Activated naive CD4-positive, alpha-beta T cell treated with anti-CD3 and anti-CD28 coated beads, Interleukin-2, amount 50 U/mL, for 24 hours (primary cell): Measurements from ENCODE around the gene P4HA1.
"Not testable (repeated sequence)": the region's sequence is repeated elsewhere in the genome, so short reads cannot be mapped to it uniquely, and the experiment has no call there.

ENCODE experiments used
- H3K27ac Mint-ChIP-seq: one replicate; pipeline ENCODE4 v1.8.0; 2021; ENCODE audit warnings: mild to moderate bottlenecking, mixed read lengths
- H3K27me3 Mint-ChIP-seq: one replicate; pipeline ENCODE4 v1.8.0; 2021; ENCODE audit warnings: mixed read lengths
- H3K36me3 Mint-ChIP-seq: one replicate; pipeline ENCODE4 v1.8.0; 2021; ENCODE audit warnings: mixed read lengths
- H3K4me1 Mint-ChIP-seq: one replicate; pipeline ENCODE4 v1.8.0; 2021; ENCODE audit warnings: mixed read lengths
- H3K4me3 Mint-ChIP-seq: one replicate; pipeline ENCODE4 v1.8.0; 2021; ENCODE audit warnings: mild to moderate bottlenecking, mixed read lengths
- H3K9me3 Mint-ChIP-seq: one replicate; pipeline ENCODE4 v1.8.0; 2021; ENCODE audit warnings: mixed read lengths

P4HA1 gene

GRCh38 chr10:73109248-73109652 lies 12.6 kb upstream of the P4HA1 start:
- not testable (repeated sequence) for H3K4me3 Mint-ChIP-seq
- peaks cover 14% of the 10 kb centered on the region for H3K4me1 Mint-ChIP-seq

DNA sequence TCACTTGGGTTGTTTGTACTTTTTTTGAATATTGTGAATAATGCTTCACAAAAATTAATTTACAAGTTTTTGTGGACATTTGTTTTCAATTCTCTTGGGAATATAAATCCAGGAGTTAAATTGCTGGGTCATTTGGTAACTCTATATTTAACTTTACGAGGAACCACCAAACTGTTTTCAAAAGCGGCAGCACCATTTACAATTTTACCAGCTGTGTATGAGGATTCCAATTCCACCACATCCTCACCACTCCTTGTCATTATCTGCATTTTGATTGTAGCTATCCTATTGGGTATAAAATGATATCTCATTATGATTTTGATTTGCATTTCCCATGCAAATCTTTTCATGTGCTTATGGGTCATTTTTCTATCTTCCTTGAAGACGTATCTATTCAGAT lies 9.6 kb upstream of the P4HA1 start:
- H3K27me3 Mint-ChIP-seq = no peaks in the 10 kb centered on the region
- no peak overlapping the region for H3K27ac Mint-ChIP-seq
- peaks cover 10% of the 10 kb centered on the region for H3K4me1 Mint-ChIP-seq
- H3K9me3 Mint-ChIP-seq = no peaks in the 10 kb centered on the region
- H3K4me3 Mint-ChIP-seq = no peak overlapping the region
- H3K36me3 Mint-ChIP-seq = peaks cover 14% of the 10 kb centered on the region

More at GRCh38 chr10:73109248-73109652, 12.6 kb upstream of the P4HA1 start:
- not testable (repeated sequence) for H3K9me3 Mint-ChIP-seq, H3K27me3 Mint-ChIP-seq, H3K27ac Mint-ChIP-seq
- peaks cover 12% of the 10 kb centered on the region for H3K36me3 Mint-ChIP-seq

GRCh38 chr10:73099141-73099540 lies 2.5 kb upstream of the P4HA1 start:
- Mint-ChIP-seq H3K4me1 (peaks cover 25% of the 10 kb centered on the region), H3K27me3 (no peaks in the 10 kb centered on the region), H3K4me3 (no peak overlapping the region), H3K9me3 (no peaks in the 10 kb centered on the region), H3K27ac (no peak overlapping the region), H3K36me3 (peaks cover 2% of the 10 kb centered on the region)

- Mint-ChIP-seq H3K4me1 (peaks cover 36% of the 10 kb centered on the region), H3K4me3 (peak overlapping the region; percentile 98), H3K9me3 (no peaks in the 10 kb centered on the region), H3K27me3 (no peaks in the 10 kb centered on the region), H3K27ac (peak overlapping the region; percentile 93), H3K36me3 (peaks cover 2% of the 10 kb centered on the region)
Measured at GRCh38 chr10:73097305-73097670, 622 bp upstream of the P4HA1 start.

DNA sequence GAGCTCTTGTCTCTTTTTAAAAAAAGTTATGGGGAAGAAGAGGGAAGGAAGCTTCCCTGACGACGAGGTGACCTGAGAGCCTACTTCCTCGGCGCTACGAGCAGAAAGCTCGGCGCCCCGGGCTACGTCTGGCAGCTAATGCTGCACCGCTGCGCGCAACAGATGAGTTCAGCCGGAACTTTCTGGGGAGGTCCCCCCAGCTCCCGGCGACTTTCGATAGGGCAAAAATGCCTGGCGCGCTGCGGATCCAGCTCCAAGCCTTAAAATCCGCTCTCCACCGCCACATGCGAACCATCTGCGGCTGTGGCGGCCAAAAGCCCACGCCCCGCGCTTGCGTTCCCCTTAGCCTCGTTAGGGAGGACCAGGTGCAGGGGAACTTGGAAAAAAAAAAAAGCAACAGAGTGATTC lies 621 bp downstream of the P4HA1 start:
- peak overlapping the region; percentile 98 for H3K4me3 Mint-ChIP-seq
- H3K36me3 Mint-ChIP-seq = peaks cover 1% of the 10 kb centered on the region
- peak overlapping the region; percentile 93 for H3K27ac Mint-ChIP-seq
- H3K4me1 Mint-ChIP-seq = peaks cover 44% of the 10 kb centered on the region
- H3K9me3 Mint-ChIP-seq = no peaks in the 10 kb centered on the region
- H3K27me3 Mint-ChIP-seq = no peaks in the 10 kb centered on the region

DNA sequence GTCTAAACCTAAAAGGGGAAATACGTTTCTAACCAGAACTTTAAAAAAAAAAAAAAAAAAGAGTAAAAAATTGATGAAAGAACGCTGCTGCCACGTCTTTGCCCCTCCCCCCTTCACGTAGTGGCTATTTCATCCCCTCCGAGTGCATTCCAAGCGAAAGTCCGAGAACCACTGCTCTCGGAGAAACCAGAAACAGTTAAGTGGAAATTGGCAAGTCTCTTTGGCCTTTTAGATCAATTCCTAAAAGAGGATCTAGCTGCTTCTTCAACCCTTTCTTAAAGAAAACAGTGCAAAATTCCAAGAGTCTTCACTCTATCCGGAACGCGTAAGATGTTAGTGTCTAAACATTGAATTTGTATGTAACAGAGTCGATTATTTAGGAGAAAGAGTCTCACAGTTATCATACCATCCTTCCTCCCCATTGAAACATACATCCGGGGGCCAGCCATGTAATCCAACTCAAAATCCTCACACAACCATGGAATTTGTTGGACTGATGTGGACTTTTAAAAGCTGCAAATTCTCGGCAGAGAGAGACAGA lies 1.1 kb downstream of the P4HA1 start:
- Mint-ChIP-seq H3K4me1 (peaks cover 44% of the 10 kb centered on the region), H3K9me3 (no peaks in the 10 kb centered on the region), H3K27me3 (no peaks in the 10 kb centered on the region), H3K27ac (peak overlapping the region; percentile 93), H3K36me3 (peaks cover 1% of the 10 kb centered on the region), H3K4me3 (peak overlapping the region; percentile 98)

DNA sequence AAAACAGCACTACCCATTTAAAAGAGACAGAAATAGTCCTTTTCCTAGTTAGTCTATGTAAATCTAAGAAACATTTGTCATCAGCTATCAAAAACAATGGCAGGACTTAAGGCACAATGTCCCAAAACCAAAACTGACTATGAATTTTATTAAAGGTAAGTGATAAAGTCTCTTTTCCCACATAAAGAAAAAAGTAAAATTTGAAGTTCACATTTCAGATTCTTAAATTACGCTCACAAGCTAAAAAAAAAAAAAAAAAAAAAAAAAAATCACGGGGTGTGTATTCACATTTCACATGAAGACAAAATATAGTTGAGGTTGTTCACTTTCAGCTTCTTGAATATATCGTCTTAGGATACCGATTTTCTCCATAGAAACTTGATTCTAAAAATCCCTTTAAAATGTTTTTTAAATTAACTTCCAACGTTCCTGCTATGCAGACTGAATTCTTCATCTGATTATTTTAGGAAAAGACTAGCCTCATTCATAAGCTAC lies 1.6 kb downstream of the P4HA1 start:
- Mint-ChIP-seq H3K4me3 (peak overlapping the region; percentile 98), H3K9me3 (no peaks in the 10 kb centered on the region), H3K4me1 (peaks cover 44% of the 10 kb centered on the region), H3K27me3 (no peaks in the 10 kb centered on the region), H3K27ac (peak overlapping the region; percentile 93), H3K36me3 (peaks cover 1% of the 10 kb centered on the region)

- no peaks in the 10 kb centered on the region for H3K9me3 Mint-ChIP-seq
- peak overlapping the region; percentile 98 for H3K4me3 Mint-ChIP-seq
- H3K4me1 Mint-ChIP-seq = peaks cover 44% of the 10 kb centered on the region
- H3K36me3 Mint-ChIP-seq = peaks cover 1% of the 10 kb centered on the region
- H3K27ac Mint-ChIP-seq = no peak overlapping the region
- H3K27me3 Mint-ChIP-seq = no peaks in the 10 kb centered on the region
Measured at GRCh38 chr10:73093922-73094850, 2.5 kb downstream of the P4HA1 start.

DNA sequence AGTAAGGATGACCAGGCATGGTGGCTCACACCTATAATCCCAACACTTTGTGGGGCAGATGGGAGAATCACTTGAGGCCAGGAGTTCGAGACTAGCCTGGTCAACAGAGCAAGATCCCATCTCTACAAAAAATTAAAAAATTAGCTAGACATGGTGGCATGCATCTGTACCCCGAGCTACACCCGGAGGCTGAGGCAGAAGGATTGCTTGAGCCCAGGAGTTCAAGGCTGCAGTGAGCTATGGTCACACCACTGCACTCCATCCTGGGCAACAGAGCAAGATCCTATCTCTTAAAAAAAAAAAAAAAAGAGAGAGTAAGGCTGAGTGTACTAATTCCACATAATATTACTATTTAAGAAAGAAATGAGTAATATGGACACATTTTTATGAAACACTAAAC lies 3.8 kb downstream of the P4HA1 start:
- Mint-ChIP-seq H3K27me3 (no peaks in the 10 kb centered on the region), H3K36me3 (peaks cover 1% of the 10 kb centered on the region), H3K27ac (no peak overlapping the region), H3K4me1 (peaks cover 42% of the 10 kb centered on the region), H3K4me3 (peak overlapping the region; percentile 27), H3K9me3 (no peaks in the 10 kb centered on the region)

GRCh38 chr10:73088304-73088703 lies 8.4 kb downstream of the P4HA1 start:
- Mint-ChIP-seq H3K27ac (no peak overlapping the region), H3K36me3 (peaks cover 1% of the 10 kb centered on the region), H3K4me3 (no peak overlapping the region), H3K4me1 (peaks cover 19% of the 10 kb centered on the region), H3K27me3 (no peaks in the 10 kb centered on the region), H3K9me3 (no peaks in the 10 kb centered on the region)

DNA sequence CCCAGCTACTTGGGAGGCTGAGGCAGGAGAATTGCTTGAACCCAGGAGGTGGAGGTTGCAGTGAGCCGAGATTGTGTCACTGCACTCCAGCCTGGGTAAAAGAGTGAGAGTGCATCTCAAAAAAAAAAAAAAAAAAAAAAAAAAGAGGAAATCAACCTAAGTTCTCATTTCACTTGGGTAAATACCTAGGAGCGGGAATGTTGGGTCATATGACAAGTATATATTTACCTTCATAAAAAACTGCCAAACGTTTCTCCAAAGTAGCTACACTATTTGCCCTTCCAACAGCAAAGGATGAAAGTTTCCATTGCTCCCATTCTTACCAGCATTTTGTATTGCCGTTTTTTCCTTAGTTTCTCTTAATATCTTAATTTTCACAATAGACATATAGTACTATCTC lies 9.8 kb downstream of the P4HA1 start:
- H3K36me3 Mint-ChIP-seq = peaks cover under 1% of the 10 kb centered on the region
- H3K27ac Mint-ChIP-seq = no peak overlapping the region
- H3K27me3 Mint-ChIP-seq = no peaks in the 10 kb centered on the region
- peaks cover 21% of the 10 kb centered on the region for H3K4me1 Mint-ChIP-seq
- H3K4me3 Mint-ChIP-seq = no peak overlapping the region
- no peaks in the 10 kb centered on the region for H3K9me3 Mint-ChIP-seq

GRCh38 chr10:73084209-73084608 lies 12.5 kb downstream of the P4HA1 start:
- H3K27me3 Mint-ChIP-seq = no peaks in the 10 kb centered on the region

GRCh38 chr10:73083221-73083620 lies 13.4 kb downstream of the P4HA1 start:
- H3K36me3 Mint-ChIP-seq = no peaks in the 10 kb centered on the region

More at GRCh38 chr10:73084209-73084608, 12.5 kb downstream of the P4HA1 start:
- Mint-ChIP-seq H3K4me1 (peaks cover 20% of the 10 kb centered on the region), H3K27ac (no peak overlapping the region), H3K4me3 (no peak overlapping the region), H3K36me3 (no peaks in the 10 kb centered on the region), H3K9me3 (no peaks in the 10 kb centered on the region)

DNA sequence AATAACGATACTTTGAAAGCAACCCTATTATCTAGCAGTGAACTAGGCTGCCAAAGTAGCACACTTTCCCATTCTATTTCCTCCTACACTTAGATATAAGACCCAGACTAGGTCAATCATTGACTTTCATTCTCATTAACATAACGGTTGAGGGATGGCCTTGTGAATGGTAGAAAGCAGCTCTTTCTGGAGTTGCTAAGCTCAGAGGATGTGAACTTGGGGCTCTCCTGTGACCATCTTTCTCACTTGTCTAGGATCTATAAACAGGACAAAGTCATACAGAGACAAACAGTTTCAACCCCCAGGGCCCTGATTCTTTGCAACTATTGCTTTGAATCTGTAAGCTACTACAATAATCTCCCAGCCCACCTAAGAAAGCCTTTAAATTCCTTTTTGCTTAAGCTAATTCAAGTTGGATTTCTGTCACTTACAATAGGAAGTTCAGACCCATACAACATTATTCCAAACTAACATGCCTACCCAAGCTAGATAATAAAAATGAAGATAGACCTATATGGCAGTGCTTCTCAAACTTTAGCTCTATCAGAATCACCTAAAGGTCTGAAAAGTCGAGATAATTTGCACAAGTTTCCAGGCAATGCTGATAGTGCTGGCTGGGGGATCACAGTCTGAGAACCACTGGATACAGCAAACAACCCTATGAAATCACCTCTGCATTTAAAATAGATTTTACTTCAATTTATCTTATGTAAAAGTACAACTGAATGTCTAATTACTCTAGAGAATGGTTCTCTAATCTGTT lies 16.7 kb downstream of the P4HA1 start:
- H3K4me3 Mint-ChIP-seq = no peak overlapping the region
- H3K4me1 Mint-ChIP-seq = peaks cover 24% of the 10 kb centered on the region
- H3K9me3 Mint-ChIP-seq = no peaks in the 10 kb centered on the region
- H3K27ac Mint-ChIP-seq = no peak overlapping the region
- H3K36me3 Mint-ChIP-seq = no peaks in the 10 kb centered on the region
- H3K27me3 Mint-ChIP-seq = no peaks in the 10 kb centered on the region

More at GRCh38 chr10:73083221-73083620, 13.4 kb downstream of the P4HA1 start:
- Mint-ChIP-seq H3K27ac (peak overlapping the region; percentile 91), H3K9me3 (no peaks in the 10 kb centered on the region), H3K27me3 (no peaks in the 10 kb centered on the region), H3K4me3 (no peak overlapping the region), H3K4me1 (peaks cover 20% of the 10 kb centered on the region)

DNA sequence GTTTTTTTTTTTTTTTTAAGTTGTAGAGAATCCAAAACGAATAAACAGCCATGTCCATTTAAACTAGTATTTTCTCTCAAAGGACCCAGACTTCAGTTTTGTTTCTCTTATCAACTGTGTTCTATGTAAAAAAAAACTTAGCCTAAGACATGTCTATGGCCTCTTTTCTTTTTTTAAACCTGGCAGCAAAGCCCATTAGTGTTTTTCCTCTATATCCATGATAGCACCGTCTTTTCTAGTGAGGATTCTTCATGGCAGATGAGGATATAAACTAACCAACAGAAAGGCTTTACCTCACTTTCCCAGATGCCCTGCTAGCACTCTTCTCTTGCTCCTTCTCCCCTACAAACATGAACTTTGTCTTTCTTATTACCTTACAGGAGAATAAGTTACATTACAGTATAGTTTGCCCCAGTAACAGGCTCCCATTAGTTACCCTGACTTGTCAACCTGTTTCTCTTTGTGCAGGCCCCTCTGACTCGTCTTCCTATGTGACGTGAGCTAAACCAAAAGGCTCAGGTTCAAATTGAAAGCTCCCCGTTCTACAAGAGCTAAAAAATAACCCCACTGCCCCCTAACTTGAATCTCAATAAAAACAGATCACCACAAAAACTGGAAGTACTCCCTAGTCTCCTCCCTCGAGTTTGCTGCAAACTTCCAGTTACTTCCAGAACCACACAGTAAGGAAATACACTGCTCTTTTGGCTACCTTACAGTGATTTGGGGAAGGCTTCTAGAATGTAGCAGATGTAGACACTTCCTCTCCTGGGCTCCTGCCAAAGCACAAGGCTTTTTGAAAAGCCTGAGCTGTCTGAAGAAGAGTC lies 20.1 kb downstream of the P4HA1 start:
- Mint-ChIP-seq H3K4me1 (peaks cover 11% of the 10 kb centered on the region), H3K27me3 (no peaks in the 10 kb centered on the region), H3K27ac (peak overlapping the region; percentile 47), H3K4me3 (no peak overlapping the region), H3K9me3 (no peaks in the 10 kb centered on the region), H3K36me3 (peaks cover 11% of the 10 kb centered on the region)
